Nephron (organoid): ENCODE results near the gene RAB3D.
"Not testable (repeated sequence)": the region's sequence is repeated elsewhere in the genome, so short reads cannot be mapped to it uniquely, and the experiment has no call there.

Source experiments
- H3K27ac Mint-ChIP-seq, 3 experiments: 2 replicates each; pipeline ENCODE4 v1.8.0; 2020; ENCODE audit warnings: mixed read lengths in 3 of 3, mild to moderate bottlenecking in 2 of 3, moderate library complexity in 1 of 3
- H3K27me3 Mint-ChIP-seq: 2 replicates; pipeline ENCODE4 v1.8.0; 2021; ENCODE audit warnings: low read depth, mild to moderate bottlenecking, moderate library complexity, mixed read lengths
- H3K36me3 Mint-ChIP-seq: 2 replicates; pipeline ENCODE4 v1.8.0; 2020; ENCODE audit warnings: low read depth, mixed read lengths
- H3K4me1 Mint-ChIP-seq: 2 replicates; pipeline ENCODE4 v1.8.0; 2020; ENCODE audit warnings: mixed read lengths
- H3K4me3 Mint-ChIP-seq, 3 experiments: 2 replicates each; pipeline ENCODE4 v1.8.0; 2020; ENCODE audit warnings: mild to moderate bottlenecking in 3 of 3, mixed read lengths in 3 of 3, moderate library complexity in 2 of 3
- H3K9me3 Mint-ChIP-seq: 2 replicates; pipeline ENCODE4 v1.8.0; 2020; ENCODE audit warnings: mixed read lengths
- TF ChIP-seq, protein P1 (sequence below), 3 experiments: fragments of 200-600 bp; sonication (generic); IDR thresholded peaks; one replicate each; pipeline ENCODE4 v1.5.0; 2021; ENCODE audit warnings: antibody characterized with exemption in 3 of 3; ENCODE audit not compliant: unreplicated experiment in 3 of 3

The RAB3D gene

DNA sequence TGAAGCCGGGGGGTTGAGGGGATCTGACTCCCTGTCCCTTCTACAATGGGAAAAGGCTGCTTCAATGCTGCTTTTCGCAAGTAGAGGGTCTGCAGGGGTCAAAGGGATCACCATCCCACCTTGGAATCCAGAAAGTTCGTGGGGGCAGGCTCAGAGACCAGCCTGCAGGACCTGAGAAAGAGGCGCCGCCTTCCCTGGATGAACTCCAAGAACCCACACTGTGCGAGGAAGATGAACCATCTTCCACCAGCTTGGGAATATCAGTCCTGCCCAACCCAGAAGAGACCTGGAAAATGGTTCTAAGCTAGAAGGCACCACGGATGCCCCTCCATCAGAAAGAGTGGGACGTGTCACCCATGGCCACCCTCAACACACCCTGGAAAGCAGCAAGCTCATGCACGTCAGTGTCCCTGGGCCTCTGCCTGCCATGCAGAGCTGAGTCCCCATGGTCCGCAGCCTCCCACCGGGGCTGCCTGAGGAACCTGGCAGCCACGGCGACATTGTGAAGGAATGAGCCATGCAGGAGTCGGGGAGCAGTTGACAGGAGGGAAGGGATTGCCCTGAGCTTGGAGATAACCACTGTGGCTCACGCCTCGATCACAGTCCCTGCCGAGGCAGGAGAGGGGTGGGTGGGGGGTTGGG is 14.6 kb downstream of the RAB3D start:
- Mint-ChIP-seq H3K27me3 (no peaks in the 10 kb centered on the region), H3K36me3 (peaks cover 16% of the 10 kb centered on the region), H3K9me3 (no peaks in the 10 kb centered on the region), H3K27ac (peak overlapping the region; percentile 93 to 97 (median 95)), H3K4me1 (peaks cover 32% of the 10 kb centered on the region), H3K4me3 (no peak overlapping the region)
- TF ChIP-seq, protein P1, sequence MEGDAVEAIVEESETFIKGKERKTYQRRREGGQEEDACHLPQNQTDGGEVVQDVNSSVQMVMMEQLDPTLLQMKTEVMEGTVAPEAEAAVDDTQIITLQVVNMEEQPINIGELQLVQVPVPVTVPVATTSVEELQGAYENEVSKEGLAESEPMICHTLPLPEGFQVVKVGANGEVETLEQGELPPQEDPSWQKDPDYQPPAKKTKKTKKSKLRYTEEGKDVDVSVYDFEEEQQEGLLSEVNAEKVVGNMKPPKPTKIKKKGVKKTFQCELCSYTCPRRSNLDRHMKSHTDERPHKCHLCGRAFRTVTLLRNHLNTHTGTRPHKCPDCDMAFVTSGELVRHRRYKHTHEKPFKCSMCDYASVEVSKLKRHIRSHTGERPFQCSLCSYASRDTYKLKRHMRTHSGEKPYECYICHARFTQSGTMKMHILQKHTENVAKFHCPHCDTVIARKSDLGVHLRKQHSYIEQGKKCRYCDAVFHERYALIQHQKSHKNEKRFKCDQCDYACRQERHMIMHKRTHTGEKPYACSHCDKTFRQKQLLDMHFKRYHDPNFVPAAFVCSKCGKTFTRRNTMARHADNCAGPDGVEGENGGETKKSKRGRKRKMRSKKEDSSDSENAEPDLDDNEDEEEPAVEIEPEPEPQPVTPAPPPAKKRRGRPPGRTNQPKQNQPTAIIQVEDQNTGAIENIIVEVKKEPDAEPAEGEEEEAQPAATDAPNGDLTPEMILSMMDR (IDR thresholded peaks at IDR 0.05; ENCODE audit: unreplicated experiment in 3 of 3) = no peak

DNA sequence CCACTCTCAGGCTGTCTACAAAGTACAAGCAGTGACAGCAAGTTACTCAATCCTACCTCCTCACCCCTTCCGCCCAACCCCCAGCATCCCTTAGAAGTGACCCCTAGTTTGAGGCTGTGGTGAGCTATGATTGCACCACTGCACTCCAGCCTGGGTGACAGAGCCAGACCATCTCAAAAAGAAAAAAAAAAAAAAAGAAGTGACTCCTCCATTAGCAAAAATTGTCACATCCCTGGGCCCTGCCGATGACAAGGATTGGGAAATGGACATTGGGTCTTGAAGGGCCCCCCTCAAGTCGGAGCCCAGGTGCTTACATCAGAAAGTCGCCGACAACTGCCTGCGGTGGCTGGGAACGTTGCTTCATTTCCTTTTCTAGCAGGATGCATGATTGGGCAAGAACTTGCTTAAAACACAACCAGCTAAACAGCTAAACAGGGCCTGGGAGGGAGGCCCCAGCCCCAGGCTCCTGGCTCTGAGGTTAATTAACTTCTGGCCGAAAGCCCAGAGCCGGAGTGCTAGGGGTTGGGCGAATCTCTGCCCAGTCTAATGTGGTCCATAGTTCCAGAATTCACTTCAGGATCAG is 15.3 kb downstream of the RAB3D start:
- Mint-ChIP-seq H3K36me3 (peaks cover 13% of the 10 kb centered on the region), H3K27me3 (no peaks in the 10 kb centered on the region), H3K4me3 (peak overlapping the region; percentile 42 to 62 (median 60)), H3K4me1 (peaks cover 32% of the 10 kb centered on the region), H3K27ac (peak overlapping the region; percentile 93 to 97 (median 95)), H3K9me3 (no peaks in the 10 kb centered on the region)
- TF ChIP-seq, protein P1 (IDR thresholded peaks at IDR 0.05; ENCODE audit: unreplicated experiment in 3 of 3) = no peak

GRCh38 chr19:11323601-11324078 is 15.8 kb downstream of the RAB3D start:
- no peaks in the 10 kb centered on the region for H3K9me3 Mint-ChIP-seq
- H3K36me3 Mint-ChIP-seq = peaks cover 13% of the 10 kb centered on the region
- TF ChIP-seq, protein P1 (IDR thresholded peaks at IDR 0.05; ENCODE audit: unreplicated experiment in 3 of 3) = no peak
- H3K27me3 Mint-ChIP-seq = no peaks in the 10 kb centered on the region
- peak overlapping the region; percentile 93 to 97 (median 95) for H3K27ac Mint-ChIP-seq
- H3K4me3 Mint-ChIP-seq = peak overlapping the region in 1 of 3 experiments; percentile 42
- peaks cover 32% of the 10 kb centered on the region for H3K4me1 Mint-ChIP-seq

DNA sequence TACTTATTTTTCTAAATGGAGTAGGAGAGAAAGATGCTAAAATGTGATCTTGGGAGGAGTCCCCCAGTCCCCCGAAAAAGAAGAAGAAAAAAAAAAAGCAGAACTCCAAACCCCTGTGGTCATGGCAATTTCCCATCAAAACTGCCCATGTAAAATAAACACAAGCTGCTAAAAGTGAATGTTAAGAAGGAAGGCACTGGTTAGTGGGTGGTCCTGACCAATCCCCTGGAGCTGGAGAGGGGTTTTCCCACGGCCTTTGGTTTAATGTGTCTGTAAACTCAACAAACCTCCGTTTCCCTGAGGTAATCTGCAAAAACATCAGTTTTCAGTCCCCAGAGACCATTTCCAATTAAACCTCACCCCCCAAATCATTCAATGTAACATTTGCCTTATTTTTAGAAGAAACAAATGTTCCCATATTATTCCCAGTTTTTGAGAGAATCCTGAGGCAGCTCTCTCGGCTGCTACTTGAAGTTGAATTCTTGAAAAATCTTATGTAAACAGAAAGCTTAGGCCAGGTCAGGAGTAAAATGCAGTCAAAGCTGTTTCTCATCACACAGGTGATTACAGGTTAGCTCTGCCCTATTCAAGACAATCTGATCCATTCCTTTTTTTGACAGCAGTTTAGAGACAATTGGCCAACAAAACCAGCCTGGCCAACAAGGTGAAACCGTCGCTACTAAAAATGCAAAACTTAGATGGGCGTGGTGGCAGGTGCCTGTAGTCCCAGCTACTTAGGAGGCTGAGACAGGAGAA is 17.0 kb downstream of the RAB3D start:
- TF ChIP-seq, protein P1 (IDR thresholded peaks at IDR 0.05; ENCODE audit: unreplicated experiment in 3 of 3) = no peak
- Mint-ChIP-seq H3K27ac (peak overlapping the region; percentile 75 to 80 (median 78)), H3K36me3 (peaks cover 13% of the 10 kb centered on the region), H3K4me3 (peak overlapping the region in 2 of 3 experiments; percentile 2 to 6), H3K27me3 (no peaks in the 10 kb centered on the region), H3K9me3 (no peaks in the 10 kb centered on the region), H3K4me1 (peaks cover 32% of the 10 kb centered on the region)

DNA sequence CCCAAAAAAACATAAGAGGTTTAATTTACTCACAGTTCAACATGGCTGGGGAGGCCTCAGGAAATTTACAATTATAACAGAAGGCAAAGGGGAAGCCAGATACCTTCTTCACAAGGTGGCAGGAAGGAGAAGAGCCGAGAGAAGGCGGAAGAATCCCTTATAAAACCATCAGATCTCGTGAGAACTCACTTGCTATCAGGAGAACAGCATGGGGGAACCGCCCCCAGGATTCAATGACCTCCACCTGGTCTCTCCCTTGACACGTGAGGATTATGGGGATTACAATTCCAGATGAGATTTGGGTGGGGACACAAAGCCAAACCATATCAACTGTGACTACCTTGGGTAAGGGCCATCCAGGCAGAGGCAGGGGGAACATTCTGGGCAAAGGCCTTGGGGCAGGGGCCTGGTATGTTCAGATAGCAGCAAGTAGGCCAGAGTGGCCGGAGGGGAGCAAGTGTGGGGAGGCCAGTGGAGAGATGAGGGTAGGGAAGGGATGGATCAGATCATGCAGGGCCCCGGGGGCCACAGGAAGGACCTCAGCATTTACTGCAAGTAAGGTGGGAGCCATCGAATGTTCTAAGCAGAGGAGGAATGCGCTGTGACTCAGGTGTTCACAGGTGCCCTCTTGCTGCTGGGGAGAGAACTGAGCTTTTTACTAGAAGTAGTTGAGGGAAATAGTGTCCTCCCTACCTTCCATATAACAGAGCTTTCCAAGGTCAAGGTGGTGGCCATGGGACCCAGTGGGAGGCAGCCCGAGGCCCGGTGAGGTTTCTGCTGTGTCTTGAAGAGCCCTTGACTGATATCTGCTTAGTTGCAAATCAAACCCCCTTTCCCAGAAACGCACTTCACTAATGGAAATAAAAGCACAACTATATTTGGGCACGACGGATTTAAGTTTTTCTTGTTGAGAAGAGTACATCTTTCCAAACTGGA is 18.0 kb downstream of the RAB3D start:
- Mint-ChIP-seq H3K4me3 (peak overlapping the region in 2 of 3 experiments; percentile 2 to 6), H3K9me3 (peaks cover 4% of the 10 kb centered on the region), H3K4me1 (peaks cover 32% of the 10 kb centered on the region), H3K27ac (peak overlapping the region; percentile 75 to 80 (median 78)), H3K27me3 (no peaks in the 10 kb centered on the region), H3K36me3 (peaks cover 7% of the 10 kb centered on the region)
- TF ChIP-seq, protein P1 (IDR thresholded peaks at IDR 0.05; ENCODE audit: unreplicated experiment in 3 of 3) = no peak

- H3K36me3 Mint-ChIP-seq, H3K4me3 Mint-ChIP-seq, H3K27ac Mint-ChIP-seq, H3K27me3 Mint-ChIP-seq, H3K9me3 Mint-ChIP-seq: not testable (repeated sequence)
- H3K4me1 Mint-ChIP-seq = peaks cover 32% of the 10 kb centered on the region
Observed at GRCh38 chr19:11320278-11320995, 19.0 kb downstream of the RAB3D start.
